Osteoblast (primary cell): ENCODE measurements around the gene PALLD. TPM values are rescaled to one million over a fixed set of nuclear protein-coding genes. Genes with fewer than 3 reads are reported as not detected.
A peak's percentile ranks its signal among the peaks of the same experiment; 100 is the strongest.

Experiments
- DNase-seq: peaks from one replicate; pipeline ENCODE4 v3.0.0; 2011; ENCODE audit warnings: low spot score, mixed read lengths; ENCODE audit not compliant: insufficient read length; ENCODE audit errors: missing footprints
- H2AFZ ChIP-seq: 2 replicates; pipeline ENCODE4 v1.6.0; 2011; ENCODE audit warnings: mild to moderate bottlenecking, low read length
- H3K27ac ChIP-seq: 2 replicates; pipeline ENCODE4 v1.5.1; 2011; ENCODE audit warnings: mild to moderate bottlenecking, low read depth, low read length, moderate library complexity
- H3K27me3 ChIP-seq: 2 replicates; pipeline ENCODE4 v1.6.0; 2012; ENCODE audit warnings: mild to moderate bottlenecking, control low read depth, inconsistent platforms, low read length, moderate library complexity; ENCODE audit not compliant: insufficient read depth
- H3K36me3 ChIP-seq: 2 replicates; pipeline ENCODE4 v1.5.1; 2011; ENCODE audit warnings: mild to moderate bottlenecking, low read length, control low read depth, moderate library complexity; ENCODE audit not compliant: insufficient read depth
- H3K4me1 ChIP-seq: 2 replicates; pipeline ENCODE4 v1.5.1; 2011; ENCODE audit warnings: mild to moderate bottlenecking, low read length, control low read depth, moderate library complexity; ENCODE audit not compliant: insufficient read depth
- H3K4me2 ChIP-seq: 2 replicates; pipeline ENCODE4 v1.6.0; 2011; ENCODE audit warnings: mild to moderate bottlenecking, low read length; ENCODE audit not compliant: insufficient read depth
- H3K4me3 ChIP-seq: fragments of 200-600 bp; sonication (generic); 3 replicates; pipeline ENCODE4 v1.5.1; 2012; ENCODE audit warnings: mild to moderate bottlenecking, low read length, inconsistent platforms; ENCODE audit not compliant: insufficient read depth
- H3K79me2 ChIP-seq: 2 replicates; pipeline ENCODE4 v1.6.0; 2012; ENCODE audit warnings: mild to moderate bottlenecking, low read length, control low read depth, inconsistent platforms; ENCODE audit not compliant: insufficient read depth
- H3K9me3 ChIP-seq: 2 replicates; pipeline ENCODE4 v1.5.1; 2011; ENCODE audit warnings: low read depth, low read length, control low read depth
- H4K20me1 ChIP-seq: 2 replicates; pipeline ENCODE4 v1.6.0; 2012; ENCODE audit warnings: mild to moderate bottlenecking, low read length, control low read depth; ENCODE audit not compliant: insufficient read depth
- total RNA-seq: library from RNA; depleted of rRNA; stranded (reverse); fragments of >200 nt; gene quantifications from 2 replicates; pipeline ENCODE4 v1.2.3, GENCODE V29; 2012
- TF ChIP-seq, protein P1 (sequence below): IDR thresholded peaks from 2 replicates; pipeline ENCODE4 v1.5.1; 2011; ENCODE audit warnings: mild to moderate bottlenecking, low read depth, low read length, moderate library complexity; ENCODE audit errors: extremely low read depth

PALLD gene
- total RNA-seq, 1 donor, result 244 TPM

DNA sequence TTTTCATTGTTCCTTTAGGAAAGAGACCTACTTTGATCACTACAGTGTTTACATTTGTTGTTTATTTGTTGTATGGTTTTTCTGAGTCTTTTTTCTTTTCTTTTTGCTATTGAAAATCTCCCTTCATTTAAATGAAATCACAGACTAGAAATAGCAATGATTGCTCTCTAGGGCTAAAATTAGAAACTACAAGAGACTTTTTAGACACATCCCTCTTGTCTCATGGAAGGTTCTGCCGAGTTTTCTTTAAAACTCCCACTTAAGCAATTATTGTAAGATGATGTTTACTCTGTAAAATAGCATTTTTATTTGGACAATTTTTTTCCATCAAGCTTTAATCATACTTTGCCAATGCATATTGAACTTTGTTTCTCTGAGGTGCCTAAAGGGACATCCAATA, 136.6 kb downstream of the PALLD start:
- Histone ChIP-seq H3K79me2 (peaks cover 39% of the 10 kb centered on the region), H3K9me3 (no peaks in the 10 kb centered on the region), H3K4me3 (peak overlapping the region; percentile 88), H4K20me1 (no peaks in the 10 kb centered on the region), H3K4me2 (peak overlapping the region; percentile 98), H3K27me3 (no peaks in the 10 kb centered on the region), H2AFZ (no peak overlapping the region), H3K4me1 (peaks cover 65% of the 10 kb centered on the region), H3K27ac (peak overlapping the region; percentile 96), H3K36me3 (no peaks in the 10 kb centered on the region)
- no peak for DNase-seq
- TF ChIP-seq, protein P1, sequence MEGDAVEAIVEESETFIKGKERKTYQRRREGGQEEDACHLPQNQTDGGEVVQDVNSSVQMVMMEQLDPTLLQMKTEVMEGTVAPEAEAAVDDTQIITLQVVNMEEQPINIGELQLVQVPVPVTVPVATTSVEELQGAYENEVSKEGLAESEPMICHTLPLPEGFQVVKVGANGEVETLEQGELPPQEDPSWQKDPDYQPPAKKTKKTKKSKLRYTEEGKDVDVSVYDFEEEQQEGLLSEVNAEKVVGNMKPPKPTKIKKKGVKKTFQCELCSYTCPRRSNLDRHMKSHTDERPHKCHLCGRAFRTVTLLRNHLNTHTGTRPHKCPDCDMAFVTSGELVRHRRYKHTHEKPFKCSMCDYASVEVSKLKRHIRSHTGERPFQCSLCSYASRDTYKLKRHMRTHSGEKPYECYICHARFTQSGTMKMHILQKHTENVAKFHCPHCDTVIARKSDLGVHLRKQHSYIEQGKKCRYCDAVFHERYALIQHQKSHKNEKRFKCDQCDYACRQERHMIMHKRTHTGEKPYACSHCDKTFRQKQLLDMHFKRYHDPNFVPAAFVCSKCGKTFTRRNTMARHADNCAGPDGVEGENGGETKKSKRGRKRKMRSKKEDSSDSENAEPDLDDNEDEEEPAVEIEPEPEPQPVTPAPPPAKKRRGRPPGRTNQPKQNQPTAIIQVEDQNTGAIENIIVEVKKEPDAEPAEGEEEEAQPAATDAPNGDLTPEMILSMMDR, result no peak

DNA sequence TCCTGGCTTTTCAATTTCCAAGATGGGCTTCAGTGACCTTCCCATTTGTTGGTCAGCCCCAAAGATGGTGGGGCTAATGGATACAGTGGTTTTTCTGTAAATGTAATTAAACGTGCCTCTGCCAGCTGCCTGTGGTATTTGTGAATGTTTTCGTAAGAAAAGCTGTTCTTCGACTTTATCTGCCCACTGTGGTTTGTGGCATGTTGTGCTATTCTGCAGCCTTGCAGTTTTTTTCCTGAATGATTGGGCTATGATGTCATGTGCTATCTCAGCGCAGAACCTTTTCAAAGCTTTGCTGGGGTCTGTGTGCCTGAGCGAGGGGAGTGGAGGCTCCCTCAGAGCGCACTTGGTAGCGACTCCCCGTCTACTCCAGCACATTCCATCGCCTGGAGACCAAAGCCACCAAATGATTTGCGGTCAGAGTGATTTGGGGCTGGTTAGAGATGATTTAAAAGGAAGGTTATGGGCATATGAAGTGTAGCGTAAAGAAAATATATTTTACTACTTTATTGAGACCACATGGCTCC, 137.5 kb downstream of the PALLD start:
- DNase-seq, result peak; percentile 90
- H2AFZ ChIP-seq, result no peak overlapping the region
- H3K4me3 ChIP-seq, result peak overlapping the region; percentile 88
- no peaks in the 10 kb centered on the region for H3K9me3 ChIP-seq
- peaks cover 47% of the 10 kb centered on the region for H3K79me2 ChIP-seq
- H3K27ac ChIP-seq, result peak overlapping the region; percentile 96
- H3K4me2 ChIP-seq, result peak overlapping the region; percentile 98
- peaks cover 71% of the 10 kb centered on the region for H3K4me1 ChIP-seq
- no peaks in the 10 kb centered on the region for H4K20me1 ChIP-seq
- TF ChIP-seq, protein P1, result no peak
- H3K27me3 ChIP-seq, result no peaks in the 10 kb centered on the region
- no peaks in the 10 kb centered on the region for H3K36me3 ChIP-seq

DNA sequence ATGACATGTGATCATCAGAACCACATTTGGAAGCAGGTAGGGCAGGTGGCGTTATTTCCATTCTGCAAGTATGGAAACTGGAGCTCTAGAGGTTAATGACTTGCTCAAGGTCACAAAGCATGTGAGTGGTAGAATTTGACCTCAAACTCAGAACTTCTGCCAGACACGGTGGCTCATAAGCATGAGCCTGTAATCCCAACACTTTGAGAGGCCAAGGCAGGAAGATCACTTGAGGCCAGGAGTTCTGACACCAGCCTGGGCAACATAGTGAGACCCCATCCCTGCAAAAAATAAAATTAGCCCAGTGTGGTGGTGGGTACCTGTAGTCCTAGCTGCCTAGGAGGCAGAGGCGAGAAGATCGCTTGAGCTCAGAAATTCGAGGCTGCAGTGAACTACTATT, 139.2 kb downstream of the PALLD start:
- TF ChIP-seq, protein P1, result no peak

DNA sequence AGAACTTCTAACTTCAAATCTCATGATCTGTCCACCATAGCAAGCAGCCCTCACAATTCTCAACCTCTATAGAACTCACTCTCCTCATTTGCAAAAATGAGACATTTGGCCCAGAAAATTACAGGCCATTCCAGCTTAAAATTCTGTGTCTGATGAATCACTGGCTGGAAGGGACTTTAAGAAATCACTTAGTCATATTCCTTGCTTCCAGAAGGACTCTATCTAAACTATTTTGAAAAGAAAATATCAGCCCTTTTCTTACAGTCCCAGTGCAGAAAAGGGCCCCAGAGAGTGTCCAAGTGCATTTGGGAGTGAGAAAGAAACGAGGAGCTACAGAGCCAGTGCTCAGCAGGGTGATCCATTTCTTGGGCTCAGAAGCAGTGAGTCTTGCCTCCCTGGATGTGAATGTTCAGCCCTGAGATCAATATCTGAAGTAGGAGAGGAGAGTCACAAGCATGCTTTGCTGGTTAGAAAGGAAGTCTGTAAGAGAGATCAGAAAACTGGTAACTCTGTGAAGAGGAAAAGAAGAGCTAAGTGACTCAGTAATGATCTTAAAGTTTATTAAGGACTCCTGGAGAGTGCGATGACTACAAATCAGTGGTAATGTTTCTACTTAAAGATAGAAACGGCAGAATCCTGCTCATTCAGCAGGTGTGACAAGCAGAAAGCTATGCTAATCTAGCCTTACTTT, 139.8 kb downstream of the PALLD start:
- Histone ChIP-seq H3K9me3 (no peaks in the 10 kb centered on the region), H3K36me3 (no peaks in the 10 kb centered on the region), H2AFZ (no peak overlapping the region), H3K27ac (peak overlapping the region; percentile 96), H3K27me3 (no peaks in the 10 kb centered on the region), H3K79me2 (peaks cover 65% of the 10 kb centered on the region), H4K20me1 (no peaks in the 10 kb centered on the region), H3K4me3 (peak overlapping the region; percentile 46), H3K4me2 (peak overlapping the region; percentile 98), H3K4me1 (peaks cover 64% of the 10 kb centered on the region)
- DNase-seq, result peak; percentile 35
- TF ChIP-seq, protein P1, result no peak

More for the DNA sequence above, 139.2 kb downstream of the PALLD start:
- Histone ChIP-seq H4K20me1 (no peaks in the 10 kb centered on the region), H3K27ac (peak overlapping the region; percentile 96), H2AFZ (no peak overlapping the region), H3K9me3 (no peaks in the 10 kb centered on the region), H3K36me3 (no peaks in the 10 kb centered on the region), H3K4me2 (peak overlapping the region; percentile 98), H3K27me3 (no peaks in the 10 kb centered on the region), H3K4me3 (no peak overlapping the region), H3K79me2 (peaks cover 59% of the 10 kb centered on the region), H3K4me1 (peaks cover 64% of the 10 kb centered on the region)
- no peak for DNase-seq
